ENCODE data around the gene ANKS6.

ANKS6 gene

DNA sequence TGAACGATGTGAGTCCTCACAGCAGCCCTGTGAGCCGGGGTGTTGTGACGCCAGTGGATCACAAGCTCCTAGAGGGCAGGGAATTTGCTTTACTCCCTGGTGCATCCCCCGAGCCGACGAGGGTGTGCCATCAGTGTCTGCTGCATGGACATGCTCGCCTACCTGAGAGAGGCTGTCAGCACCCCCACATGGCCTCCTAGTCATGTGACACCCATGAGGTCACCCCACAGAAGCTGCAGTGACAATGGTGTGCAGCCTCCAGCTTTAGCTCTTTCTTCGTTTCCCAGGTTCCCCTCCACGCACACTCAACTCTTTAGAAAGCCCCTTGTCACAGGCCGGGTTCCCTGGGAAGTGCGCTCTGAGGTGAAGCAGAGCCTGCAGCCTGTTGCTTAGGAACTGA lies 67.9 kb downstream of the ANKS6 start:
- no peak for DNase-seq (ENCODE audit: low spot score)
- ChIA-PET CTCF (no interaction called here), POLR2A (ENCODE audit: low non-redundant PET) (no interaction called here)
- H3K27ac ChIP-seq = no peak overlapping the region
- TF ChIP-seq, protein P1, sequence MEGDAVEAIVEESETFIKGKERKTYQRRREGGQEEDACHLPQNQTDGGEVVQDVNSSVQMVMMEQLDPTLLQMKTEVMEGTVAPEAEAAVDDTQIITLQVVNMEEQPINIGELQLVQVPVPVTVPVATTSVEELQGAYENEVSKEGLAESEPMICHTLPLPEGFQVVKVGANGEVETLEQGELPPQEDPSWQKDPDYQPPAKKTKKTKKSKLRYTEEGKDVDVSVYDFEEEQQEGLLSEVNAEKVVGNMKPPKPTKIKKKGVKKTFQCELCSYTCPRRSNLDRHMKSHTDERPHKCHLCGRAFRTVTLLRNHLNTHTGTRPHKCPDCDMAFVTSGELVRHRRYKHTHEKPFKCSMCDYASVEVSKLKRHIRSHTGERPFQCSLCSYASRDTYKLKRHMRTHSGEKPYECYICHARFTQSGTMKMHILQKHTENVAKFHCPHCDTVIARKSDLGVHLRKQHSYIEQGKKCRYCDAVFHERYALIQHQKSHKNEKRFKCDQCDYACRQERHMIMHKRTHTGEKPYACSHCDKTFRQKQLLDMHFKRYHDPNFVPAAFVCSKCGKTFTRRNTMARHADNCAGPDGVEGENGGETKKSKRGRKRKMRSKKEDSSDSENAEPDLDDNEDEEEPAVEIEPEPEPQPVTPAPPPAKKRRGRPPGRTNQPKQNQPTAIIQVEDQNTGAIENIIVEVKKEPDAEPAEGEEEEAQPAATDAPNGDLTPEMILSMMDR (conservative IDR thresholded peaks at IDR 0.05; ENCODE audit: low read depth) = no peak

DNA sequence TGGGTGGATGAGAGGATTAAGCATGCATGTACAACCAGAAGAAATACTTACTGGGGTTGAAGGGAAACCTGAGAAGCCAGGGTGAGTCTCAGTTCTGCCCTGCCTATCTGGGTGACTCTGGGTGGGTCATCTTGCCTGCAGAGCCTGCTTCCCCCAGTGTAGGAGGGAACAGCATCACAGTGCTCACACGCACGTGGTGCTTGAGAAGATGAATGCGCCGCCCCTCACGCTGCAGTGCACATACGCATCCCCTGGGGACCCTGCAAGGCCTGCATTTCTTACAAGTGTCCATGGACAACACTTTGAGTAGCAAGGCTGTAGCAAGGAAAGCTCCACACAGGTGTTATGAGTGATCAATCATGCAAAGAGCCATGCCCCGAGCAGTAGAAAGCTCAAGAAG lies 68.9 kb downstream of the ANKS6 start:
- DNase-seq (ENCODE audit: low spot score) = no peak
- ChIA-PET CTCF (no interaction called here), POLR2A (ENCODE audit: low non-redundant PET) (no interaction called here)
- TF ChIP-seq, protein P1 (conservative IDR thresholded peaks at IDR 0.05; ENCODE audit: low read depth) = no peak
- no peak overlapping the region for H3K27ac ChIP-seq

DNA sequence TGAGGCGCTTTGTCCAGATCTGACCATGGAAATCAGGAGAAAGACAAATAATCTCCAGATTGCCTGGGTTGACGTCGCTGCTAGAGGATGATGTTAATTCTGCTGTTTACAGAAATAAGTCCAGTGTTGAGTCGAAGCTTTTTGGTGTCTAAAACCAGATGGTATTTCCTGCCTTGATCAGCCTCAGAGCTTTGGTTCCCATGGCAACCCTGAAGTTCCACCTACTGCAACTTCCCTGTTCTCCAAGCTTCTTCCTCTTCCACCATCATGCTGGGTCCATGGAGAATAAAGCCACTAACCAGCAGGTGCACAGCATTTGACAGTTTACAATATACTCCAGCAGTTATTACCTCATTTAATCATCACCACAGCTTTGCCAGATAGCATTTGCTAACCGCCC lies 69.6 kb downstream of the ANKS6 start:
- H3K27ac ChIP-seq = no peak overlapping the region
- no peak for DNase-seq (ENCODE audit: low spot score)
- POLR2A ChIA-PET (ENCODE audit: low non-redundant PET) = no interaction called here
- TF ChIP-seq, protein P1 (conservative IDR thresholded peaks at IDR 0.05; ENCODE audit: low read depth) = no peak
- CTCF ChIA-PET = no interaction called here

DNA sequence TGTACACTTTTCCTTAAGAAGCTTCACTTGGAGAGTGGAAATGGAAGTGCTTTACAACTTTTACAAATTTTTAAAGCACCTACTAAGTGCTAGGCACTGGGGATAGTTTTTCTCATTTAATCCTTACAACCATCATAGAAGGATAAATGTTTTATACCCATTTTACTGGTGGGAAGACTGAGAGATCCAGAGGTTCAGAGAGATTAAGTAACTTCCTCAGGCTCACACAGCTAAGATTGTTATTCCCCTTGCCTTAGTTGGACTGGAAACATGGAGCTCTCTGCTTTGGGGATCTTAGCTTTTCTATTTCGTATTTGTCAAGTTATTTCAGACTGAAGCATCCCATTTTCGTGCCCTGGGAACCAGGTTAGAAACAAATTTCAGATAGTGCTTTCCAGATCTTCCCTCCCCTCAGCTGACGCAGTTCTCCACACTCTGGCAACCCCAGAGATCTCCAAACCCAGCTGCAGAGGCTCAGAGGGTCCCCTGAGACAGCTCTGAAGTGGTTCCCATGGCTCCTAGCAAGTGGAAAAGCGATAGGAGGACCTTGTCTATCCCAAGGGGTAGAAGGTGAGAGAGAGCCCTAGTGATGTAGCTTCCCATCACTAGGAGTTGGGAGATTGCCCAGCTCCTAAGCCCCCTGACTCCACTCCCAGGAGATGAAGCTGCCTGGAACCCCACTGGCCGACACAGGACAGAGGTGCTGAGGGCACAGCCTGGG lies 71.4 kb downstream of the ANKS6 start:
- TF ChIP-seq, protein P1 (conservative IDR thresholded peaks at IDR 0.05; ENCODE audit: low read depth) = no peak
- POLR2A ChIA-PET (ENCODE audit: low non-redundant PET) = no interaction called here
- DNase-seq (ENCODE audit: low spot score) = no peak
- CTCF ChIA-PET = no interaction called here
- H3K27ac ChIP-seq = no peak overlapping the region

DNA sequence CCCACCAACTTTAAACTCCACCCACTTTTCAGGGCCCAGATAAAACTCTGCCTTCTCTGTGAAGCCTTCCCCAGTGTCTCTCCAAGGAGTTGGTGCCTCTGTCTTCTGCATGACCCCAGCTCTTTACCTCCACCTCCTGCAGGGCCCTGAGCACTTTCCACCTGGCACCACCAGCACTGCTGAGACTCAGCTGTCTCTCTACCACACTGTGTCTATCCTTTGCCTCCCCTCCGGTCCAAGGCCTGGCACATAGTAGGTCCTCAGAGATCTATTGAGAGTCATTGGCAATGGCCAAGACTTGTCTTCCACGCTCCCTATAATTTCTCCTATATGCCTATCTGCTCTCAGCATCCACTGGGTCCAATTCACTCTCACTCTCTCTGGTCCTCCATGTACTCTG lies 74.7 kb downstream of the ANKS6 start:
- TF ChIP-seq, protein P1 (conservative IDR thresholded peaks at IDR 0.05; ENCODE audit: low read depth) = no peak
- CTCF ChIA-PET = interaction anchor here (0.5 kb wide), 1 partner anchor 108 kb away, joined by 3 read pairs; no protein-coding TSS in a partner anchor
- POLR2A ChIA-PET (ENCODE audit: low non-redundant PET) = no interaction called here
- H3K27ac ChIP-seq = no peak overlapping the region
- DNase-seq (ENCODE audit: low spot score) = no peak

DNA sequence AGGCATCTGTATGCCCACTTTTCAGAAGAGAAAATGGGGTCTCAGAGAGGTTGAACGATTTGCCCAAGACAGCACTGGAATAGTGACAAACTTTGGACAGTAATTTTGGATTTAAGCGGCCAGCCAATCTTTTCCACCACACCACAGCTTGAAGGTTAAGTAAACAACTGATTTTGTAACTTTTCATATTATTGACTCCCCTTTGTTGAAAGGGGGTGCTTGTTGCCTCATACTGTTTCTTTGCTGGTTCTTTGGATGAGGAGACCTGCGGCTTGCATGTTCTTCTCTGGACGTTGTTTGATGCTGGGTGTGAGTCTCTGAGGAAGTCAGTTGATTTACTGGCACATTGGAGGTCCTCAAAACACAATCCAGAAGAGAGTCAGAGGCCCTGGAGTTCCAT lies 76.0 kb downstream of the ANKS6 start:
- H3K27ac ChIP-seq = no peak overlapping the region
- CTCF ChIA-PET = interaction anchor here (0.6 kb wide), 1 partner anchor 172 kb away, joined by 3 read pairs; no protein-coding TSS in a partner anchor
- TF ChIP-seq, protein P1 (conservative IDR thresholded peaks at IDR 0.05; ENCODE audit: low read depth) = no peak
- POLR2A ChIA-PET (ENCODE audit: low non-redundant PET) = no interaction called here
- DNase-seq (ENCODE audit: low spot score) = no peak

Measured in RWPE1 (cell line).